Left renal pelvis (tissue), 4 donors: Measurements from ENCODE around the gene ANGPTL8. TPM values are rescaled to one million over a fixed set of nuclear protein-coding genes. Genes with fewer than 3 reads are reported as not detected.
A peak's percentile ranks its signal among the peaks of the same experiment; 100 is the strongest.

ENCODE experiments used
- DNase-seq, 4 donors: peaks; one replicate each; pipeline ENCODE4 v3.0.0-alpha.2; 2013; ENCODE audit warnings: low read depth in 4 of 4, low spot score in 3 of 4
- polyA plus RNA-seq, 4 donors: library from polyadenylated mRNA; unstranded; fragments of 120-200 nt; gene quantifications; one replicate each; pipeline ENCODE4 v1.2.1, GENCODE V29; 2013; ENCODE audit not compliant: insufficient read length in 4 of 4

Gene ANGPTL8, protein sequence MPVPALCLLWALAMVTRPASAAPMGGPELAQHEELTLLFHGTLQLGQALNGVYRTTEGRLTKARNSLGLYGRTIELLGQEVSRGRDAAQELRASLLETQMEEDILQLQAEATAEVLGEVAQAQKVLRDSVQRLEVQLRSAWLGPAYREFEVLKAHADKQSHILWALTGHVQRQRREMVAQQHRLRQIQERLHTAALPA
- polyA plus RNA-seq, result under 1 TPM; 0.32 to 0.56 (median 0.48) TPM

DNA sequence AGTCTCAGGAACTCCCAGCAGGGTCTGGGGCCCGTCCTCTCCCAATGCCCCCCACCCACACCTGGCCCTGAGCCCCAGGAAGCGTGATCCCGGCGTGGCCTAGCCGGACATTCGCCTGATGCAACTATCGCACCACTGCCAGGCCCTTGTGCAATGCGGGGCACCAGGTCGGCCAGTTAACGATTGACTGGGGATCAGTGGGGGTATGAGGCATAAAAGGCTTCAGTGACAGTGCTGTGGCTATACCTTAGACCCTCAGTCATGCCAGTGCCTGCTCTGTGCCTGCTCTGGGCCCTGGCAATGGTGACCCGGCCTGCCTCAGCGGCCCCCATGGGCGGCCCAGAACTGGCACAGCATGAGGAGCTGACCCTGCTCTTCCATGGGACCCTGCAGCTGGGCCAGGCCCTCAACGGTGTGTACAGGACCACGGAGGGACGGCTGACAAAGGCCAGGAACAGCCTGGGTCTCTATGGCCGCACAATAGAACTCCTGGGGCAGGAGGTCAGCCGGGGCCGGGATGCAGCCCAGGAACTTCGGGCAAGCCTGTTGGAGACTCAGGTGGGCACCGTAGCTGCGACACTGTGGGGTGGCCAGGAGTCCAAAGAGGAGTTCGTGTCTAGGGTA lies at the start of gene ANGPTL8:
ANGPTL8 (plus strand) TSS at position 243 of the 624 bp plus-strand sequence; CDS start at position 262, 19 bp downstream.
- DNase-seq, result no peak

DNA sequence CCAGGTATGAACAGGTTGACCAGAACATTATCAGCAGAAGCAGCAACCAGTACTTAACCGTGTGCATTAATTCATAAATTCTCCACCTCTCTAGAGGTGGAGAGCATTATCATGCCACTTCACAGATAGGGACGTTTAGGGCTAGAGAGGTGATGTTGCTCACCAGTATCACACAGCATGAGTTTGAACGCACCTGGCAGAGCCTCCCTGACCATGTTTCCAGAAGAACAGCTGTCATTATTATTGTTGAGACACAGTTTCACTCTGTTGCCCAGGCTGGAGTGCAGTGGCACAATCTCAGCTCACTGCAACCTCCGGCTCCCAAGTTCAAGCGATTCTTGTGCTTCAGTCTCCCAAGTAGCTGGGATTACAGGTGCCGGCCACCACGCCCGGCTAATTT lies 48.9 kb upstream of the ANGPTL8 start:
- DNase-seq, result no peak

DNA sequence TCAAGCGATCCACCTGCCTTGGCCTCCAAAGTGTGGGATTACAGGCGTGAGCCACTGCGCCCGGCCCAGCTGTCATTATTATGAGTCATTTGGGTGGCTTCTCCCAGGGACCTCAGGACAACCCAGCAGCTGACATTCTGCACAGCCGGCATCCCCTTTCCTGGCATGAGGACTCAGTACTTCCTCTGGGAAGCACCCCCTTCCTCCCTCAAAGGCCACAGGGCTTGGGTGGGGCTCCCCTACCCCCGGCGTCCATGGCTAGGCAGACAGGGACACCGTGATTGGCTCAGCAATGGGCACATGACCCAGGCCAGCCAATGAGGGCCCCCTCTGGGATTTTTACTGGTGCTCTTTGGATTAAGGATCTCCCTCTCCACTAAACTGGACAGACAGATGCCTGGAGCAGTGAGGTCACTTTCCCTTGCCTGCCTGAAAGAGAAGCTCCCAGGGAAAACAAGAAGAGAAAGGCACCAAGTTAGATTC lies 48.1 kb upstream of the ANGPTL8 start:
- DNase-seq, result no peak

DNA sequence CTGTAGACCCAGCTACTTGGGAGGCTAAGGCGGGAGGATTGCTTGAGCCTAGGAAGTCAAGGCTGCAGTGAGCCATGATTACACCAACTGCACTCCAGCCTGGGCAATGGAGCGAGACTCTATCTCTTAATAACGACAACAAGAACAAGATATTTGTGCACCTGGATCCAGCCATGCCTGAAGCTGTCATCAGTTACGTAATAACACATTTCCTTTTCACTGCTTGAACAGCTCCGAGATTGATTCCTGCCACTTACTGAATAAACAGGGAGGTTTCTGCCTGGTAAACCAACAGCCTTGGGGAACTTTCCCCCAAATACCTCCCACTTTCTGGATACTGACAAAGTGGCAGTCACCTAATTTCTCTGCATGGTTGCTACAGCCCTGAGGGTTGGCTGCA lies 47.5 kb upstream of the ANGPTL8 start:
- no peak for DNase-seq

DNA sequence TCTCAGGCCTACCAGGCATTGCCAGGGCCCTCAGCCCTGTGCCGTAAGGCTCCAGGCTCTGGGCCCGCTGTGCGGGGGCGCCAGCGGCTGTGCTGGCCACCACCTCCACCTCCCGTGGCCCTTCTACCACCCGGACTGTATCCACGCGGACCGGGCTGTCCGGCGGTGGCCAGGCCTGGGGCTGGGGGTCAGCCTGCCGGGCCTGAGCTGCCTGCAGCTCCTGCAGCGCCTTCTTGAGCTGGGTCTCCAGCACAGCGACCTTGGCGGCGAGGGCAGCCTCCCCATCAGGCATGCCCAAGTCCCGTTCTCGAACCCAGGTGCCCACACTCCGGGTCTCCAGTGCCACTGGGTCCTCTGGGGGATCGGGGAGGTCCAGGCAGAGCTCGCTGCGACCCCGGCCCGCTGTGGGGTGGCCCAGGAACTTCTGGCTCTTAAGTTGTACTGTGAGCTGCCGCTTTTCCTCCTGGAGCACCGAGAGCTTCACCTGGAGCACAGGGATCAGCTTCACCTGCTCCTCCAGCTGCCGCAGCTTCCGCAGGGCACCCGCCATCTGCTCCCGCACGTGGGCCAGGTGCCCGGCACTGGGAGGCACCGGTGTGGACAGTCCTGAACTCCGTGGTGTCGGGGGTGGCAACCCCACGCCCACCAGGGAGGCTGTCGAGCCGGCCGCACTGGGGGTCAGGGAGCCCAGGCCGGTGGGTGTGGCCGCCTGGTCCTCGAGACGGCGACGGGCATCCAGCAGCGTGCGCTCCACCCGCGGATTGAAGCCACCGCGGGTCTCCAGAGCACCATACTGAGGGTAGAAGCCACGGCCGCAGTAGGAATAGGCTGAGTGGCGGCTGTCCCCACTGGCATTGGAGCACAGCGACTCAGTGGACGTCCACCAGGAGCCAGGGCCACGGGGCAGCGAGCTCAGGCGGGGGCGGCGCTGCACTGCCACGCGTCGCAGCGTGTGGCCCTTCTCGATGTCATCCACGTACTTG lies 46.2 kb upstream of the ANGPTL8 start:
- DNase-seq, result no peak

DNA sequence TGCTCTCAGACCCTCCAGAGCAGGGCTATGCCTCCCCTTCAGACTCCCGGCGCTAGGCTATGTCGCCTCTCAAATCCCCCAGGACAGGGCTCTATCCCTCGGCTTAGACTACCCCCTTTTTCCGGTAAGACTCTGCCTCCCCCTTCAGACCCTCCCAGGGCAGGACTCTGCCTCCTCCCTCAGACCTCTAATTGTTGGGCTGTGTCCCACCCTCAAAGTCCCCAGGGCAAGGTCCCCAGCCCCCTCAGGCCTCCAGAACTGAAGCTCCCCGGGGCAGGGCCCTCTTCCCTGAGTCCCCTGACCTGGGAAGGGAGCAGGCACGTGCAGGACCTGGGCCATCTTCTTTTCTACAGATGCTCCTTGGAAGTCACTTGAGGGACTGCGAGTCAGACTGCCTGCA lies 45.2 kb upstream of the ANGPTL8 start:
- no peak for DNase-seq

DNA sequence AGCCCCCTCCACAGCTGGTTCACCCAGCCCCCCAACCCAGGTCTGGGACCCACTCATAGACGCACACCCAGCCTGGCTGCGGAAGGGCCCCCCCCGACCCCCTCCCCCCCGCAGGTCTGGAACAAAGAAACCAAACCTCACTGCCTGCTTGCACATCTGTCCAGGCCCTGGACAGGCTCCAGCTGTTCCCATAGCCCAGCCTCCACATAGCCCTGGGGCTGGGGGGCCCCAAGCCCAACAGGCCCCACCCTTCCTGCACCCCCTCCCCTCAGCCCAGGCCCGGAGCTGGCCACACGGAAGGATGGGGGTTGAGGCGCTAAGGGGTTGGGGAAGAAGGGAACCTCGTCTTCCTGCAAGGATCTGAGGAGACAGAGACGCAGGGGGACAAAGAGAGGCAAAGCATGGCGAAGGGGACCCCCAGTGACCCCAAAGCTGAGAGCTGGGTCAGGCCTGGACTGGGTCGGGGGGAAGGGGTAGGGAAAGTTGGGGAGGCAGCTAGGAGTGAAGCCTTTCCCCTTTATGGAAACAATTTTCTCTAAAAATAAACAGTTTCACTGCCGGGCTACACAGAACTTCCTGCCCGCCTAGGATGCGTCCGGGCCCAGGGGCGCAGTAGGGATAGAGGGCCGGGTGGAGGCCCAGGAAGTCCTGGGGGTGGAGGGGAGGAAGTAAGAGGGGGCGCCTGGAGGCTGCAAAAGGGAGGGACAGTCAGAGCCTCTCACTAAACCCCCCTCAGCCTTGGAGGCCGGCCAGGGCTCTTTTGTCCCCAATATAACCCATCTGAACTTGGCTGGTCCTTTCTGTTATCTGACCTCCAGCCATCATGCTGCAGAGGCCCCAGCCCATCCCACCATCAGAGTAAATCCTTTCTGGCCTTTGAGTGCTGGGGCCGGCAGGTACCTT lies 44.5 kb upstream of the ANGPTL8 start:
- DNase-seq, result peak in 3 of 4 donors; percentile 54 to 65 (median 57)

DNA sequence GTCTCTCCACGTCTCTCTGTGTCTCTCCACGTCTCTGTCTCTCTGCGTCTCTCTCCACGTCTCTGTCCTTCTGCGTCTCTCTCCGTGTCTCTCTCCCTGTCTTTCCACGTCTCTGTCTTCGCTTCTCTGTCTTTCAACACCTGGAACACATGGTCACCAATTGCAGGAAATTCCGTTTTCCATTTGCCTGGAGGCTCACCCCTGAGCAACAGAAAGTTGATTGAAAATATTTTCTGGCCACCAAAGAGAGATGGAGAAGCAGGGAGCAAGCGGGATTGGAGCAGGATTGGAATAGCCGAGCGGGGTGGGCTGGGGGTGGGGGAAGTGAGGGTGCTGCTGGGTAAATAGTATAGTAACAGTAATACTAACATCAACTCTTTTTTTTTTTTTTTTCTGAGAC lies 43.7 kb upstream of the ANGPTL8 start:
- no peak for DNase-seq

DNA sequence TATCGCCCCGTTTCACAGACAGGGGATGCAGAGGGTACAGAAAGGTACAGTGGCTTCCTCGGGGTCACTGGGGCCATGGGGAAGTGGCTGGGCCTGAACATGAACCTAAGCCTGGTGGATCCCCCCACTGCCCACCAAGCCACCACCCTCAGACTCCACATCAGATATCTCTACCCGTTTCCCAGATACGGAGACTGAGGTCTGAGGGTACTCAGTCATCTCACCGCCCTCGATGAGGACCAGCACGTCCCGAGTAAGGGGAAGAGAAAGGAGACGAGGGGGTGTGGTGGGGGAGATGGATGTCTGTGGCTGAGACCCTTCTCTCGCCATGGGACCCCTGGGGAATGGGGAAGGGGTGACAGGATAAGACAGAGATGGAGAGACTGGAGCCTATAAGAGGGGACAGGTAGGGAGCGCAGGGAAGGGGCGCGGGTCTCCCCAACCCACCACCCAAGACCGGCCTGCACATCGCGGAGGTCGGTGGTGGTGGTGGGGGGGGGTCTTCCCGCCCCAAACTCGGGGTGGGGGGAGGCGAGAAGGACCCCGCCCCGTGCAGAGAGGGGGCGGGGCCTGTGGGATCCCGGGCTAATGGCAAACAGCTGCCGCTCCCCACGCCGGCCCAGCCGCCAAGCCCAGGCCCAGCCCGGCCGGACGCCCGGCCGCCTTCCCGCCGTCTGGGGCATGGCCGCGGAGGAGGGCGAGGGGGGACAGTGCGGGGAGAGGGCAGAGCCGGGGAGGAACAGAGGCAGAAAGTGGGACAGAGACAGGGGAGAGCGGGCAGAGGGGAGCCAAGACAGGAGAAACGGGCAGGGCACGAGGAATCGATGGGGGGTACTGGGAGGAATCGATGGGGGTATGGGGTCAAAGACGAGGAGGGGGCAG lies 42.8 kb upstream of the ANGPTL8 start:
- peak in 1 of 4 donors; percentile 19 for DNase-seq

DNA sequence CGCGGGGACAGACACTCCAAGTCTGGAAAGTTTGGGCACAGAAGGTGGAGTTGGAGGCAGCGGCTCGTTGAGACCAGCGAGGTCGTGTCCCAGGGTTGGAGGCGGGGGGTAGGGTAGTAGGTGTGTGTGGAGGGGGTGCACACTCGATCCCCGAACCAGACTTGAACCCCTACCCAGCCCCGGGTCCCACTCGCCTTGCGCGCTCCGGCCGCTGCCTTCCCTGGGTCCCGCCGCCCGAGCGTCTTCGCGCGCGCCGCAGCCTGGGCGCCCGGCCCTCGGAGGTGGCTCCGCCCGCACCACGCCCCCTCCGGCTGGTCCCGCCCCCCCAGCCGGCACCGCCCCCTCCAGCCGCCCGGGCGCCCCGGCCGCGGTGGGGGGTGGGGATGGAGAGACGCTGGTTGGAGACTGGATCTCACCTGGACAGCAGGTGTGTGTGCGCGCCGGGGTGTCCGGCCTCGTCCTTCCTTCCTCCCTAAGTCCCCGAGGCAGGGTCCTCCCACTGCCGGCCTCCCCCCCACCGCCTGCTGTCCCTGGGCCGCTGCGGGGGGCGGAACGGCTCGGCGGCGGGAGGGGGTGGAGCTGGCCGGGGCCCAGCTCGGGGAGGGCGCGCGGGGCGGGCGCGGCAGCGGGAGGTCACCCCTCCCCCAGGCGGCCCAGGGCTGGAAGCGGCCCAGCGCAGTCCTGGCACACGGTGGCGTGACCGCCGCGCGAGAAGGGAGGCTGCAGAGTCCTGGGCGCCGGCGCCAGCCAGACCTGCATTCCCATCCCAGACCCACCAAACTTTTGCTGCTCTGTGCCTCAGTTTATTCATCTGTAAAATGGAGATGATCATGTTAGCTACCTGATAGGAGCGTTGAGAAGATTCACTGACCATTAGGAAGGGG lies 41.9 kb upstream of the ANGPTL8 start, which contains the start of gene KANK2:
KANK2 (minus strand) TSS at position 255 of the 884 bp plus-strand sequence. CDS start 3,034 bp downstream, outside the sequence.
- DNase-seq, result peak in 3 of 4 donors; percentile 70 to 79 (median 74)

DNA sequence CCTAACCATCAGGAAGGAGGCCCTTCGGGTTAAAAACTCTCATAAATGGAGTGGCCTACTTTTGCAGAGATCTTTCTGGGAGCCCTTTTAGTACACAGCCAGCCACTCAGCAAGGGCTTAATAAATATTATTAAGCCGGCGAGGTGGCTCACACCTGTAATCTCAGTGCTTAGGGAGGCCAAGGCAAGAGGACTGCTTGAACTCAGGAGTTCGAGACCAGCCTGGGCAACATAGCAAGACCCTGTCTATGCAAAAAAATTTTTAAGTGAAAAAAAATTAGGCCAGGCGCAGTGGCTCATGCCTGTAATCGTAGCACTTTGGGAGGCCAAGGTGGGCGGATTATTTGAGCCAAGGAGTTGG lies 41.3 kb upstream of the ANGPTL8 start:
- DNase-seq, result no peak

DNA sequence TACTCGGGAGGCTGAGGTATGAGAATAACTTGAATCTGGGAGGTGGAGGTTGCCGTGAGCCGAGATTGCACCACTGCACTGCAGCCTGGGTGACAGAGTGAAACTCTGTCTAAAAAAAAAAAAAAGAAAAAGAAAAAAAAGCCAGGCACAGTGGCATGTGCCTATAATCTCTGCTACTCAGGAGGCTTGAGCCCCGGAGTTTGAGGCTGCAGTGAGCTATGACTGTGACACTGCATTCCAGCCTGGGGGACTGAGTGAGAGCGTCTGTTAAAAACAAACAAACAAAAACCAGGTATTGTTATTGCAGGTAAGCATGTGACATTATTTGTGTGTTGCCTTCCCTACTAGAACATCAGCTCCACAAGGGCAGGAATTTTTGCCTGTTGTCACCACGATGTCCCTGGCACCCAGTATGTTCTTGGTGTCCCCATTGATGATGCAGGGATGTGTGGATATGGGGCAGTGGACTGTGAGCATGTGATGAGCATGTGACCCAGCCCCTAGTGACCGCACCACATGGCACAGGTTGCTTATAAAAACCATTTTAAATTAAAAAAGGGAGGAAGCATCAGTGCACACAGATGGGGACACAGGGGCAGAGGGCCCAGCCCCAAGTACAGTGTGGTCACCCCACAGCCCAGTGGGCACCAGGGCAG lies 40.5 kb upstream of the ANGPTL8 start:
- no peak for DNase-seq

DNA sequence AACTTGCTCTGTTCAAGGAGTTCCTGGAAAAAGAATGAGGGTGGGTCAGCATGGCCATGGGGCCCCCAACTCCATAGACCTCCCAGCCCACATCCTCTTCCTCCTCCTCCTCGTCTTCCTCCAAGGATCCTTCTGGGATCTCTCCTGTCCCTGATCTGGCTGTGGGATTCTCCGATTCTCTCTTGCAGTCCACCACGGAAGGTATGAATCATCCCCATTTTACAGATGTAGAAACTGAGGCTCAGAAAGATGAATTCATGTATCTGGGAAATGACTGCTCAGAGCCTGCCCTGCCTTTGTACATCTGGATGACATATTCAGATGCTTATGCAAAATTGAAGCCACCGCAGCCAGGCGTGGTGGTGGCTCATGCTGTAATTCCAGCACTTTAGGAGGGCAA lies 39.9 kb upstream of the ANGPTL8 start:
- no peak for DNase-seq

DNA sequence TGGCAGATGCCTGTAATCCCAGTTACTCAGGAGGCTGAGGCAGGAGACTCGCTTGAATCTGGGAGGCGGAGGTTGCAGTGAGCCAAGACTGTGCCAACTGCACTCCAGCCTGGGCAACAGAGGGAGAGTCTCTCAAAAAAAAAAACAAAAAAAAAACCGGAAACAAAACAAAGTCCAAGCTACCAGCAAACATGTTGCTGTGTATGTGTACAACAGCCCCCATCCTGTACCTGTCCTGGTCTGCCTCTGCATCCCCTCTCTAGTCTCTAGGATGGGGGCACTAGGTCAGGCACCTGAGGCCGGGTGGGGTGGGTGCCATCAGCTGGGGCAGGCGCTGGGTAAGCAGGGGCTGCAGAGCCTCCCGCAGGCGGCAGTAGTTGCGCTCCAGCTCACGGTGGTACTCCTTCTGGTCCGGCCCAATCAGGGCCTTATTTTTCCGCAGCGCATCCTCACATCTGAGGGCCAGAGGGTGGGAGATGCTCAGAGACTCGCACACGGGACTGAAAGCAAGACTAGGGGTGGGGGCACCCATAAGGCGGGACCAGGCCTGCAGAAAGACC lies 39.3 kb upstream of the ANGPTL8 start:
- DNase-seq, result no peak

DNA sequence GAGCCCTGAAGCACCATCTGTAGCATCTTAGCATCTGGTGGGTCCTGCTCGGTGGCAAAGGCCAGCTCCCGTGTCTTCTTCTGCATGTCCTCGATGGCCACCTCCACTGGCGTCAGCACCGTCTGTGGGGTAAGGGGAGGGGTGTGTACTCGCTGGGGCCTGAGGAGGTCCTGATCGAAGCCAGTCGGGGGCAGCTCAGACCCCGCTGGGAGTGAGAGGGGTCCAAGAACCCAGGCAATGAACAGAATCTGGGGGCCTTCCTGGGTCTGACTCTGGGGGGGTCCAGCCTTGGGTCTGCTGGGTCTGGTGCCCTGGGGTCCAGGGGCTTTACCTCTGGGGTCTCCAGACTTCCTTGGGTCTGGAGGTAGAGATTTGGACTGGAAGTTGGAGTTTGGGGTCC lies 38.5 kb upstream of the ANGPTL8 start:
- DNase-seq, result no peak

DNA sequence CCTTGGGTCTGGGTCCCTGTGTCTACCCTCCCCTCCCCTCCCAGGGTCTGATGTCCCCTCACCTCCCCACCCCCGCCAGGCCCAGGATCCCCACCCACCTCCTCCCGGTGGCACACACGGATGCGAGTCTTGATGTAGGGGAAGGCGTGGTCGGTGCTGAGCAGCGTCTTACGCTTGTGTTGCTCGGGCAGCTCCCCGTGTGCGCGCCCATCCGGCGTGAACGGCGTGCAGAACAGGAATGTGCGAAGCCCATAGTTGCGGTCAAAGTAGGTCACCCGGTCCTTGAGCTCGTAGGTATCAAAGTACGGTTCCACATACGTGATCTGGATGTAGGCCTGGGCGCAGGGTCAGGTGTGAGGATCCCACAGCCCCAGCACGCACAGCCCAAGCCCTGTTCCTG lies 37.6 kb upstream of the ANGPTL8 start:
- no peak for DNase-seq

DNA sequence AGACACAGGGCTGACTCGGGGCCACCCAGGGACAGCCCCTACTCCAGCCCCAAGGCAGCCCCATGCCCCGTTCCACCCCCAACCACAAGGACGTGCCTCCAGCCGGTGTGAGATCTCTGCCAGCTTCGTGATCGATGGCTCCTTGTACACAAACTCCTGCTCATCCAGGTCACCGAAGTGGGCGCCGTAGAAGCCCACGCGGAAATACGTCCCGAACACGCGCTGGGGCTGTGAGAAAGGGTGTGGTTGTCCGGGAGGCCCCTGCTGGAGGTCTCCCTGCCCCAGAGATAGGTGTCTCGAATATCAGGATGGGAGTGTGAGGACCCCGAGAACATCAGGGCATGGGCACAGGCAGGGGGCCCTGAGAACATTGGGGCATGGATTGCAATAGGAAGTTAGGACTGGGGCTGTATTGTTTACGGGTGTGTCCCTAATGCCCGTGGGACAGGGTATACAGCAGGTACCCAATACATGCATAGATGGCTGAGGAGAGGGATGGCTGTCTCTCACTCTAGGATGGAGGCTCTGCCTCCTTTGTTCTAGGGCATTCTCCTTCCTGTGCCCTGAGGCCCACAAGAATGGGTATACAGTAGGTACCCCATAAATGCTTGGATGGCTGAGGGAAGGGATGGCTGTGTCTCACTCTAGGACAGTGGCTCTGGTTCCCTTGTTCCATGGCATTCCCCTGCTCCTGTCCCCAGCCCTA lies 36.8 kb upstream of the ANGPTL8 start:
- no peak for DNase-seq
